DOHH2 (cell line): ENCODE measurements around the gene RBFOX2.

ENCODE experiments used
- EZH2phosphoT487 ChIP-seq: fragments of 200-600 bp; sonication (generic); IDR thresholded peaks from 2 replicates; pipeline ENCODE4 v1.6.1; 2017; ENCODE audit warnings: borderline replicate concordance, mild to moderate bottlenecking, antibody characterized with exemption, low read length, moderate library complexity, mixed read lengths
- TF ChIP-seq, protein P1 (sequence below): fragments of 200-600 bp; sonication (generic); IDR thresholded peaks from one replicate; pipeline ENCODE4 v1.5.1; 2014; ENCODE audit warnings: antibody characterized with exemption, mild to moderate bottlenecking, low read depth, low read length; ENCODE audit not compliant: poor library complexity, severe bottlenecking

- TF ChIP-seq, protein P1, sequence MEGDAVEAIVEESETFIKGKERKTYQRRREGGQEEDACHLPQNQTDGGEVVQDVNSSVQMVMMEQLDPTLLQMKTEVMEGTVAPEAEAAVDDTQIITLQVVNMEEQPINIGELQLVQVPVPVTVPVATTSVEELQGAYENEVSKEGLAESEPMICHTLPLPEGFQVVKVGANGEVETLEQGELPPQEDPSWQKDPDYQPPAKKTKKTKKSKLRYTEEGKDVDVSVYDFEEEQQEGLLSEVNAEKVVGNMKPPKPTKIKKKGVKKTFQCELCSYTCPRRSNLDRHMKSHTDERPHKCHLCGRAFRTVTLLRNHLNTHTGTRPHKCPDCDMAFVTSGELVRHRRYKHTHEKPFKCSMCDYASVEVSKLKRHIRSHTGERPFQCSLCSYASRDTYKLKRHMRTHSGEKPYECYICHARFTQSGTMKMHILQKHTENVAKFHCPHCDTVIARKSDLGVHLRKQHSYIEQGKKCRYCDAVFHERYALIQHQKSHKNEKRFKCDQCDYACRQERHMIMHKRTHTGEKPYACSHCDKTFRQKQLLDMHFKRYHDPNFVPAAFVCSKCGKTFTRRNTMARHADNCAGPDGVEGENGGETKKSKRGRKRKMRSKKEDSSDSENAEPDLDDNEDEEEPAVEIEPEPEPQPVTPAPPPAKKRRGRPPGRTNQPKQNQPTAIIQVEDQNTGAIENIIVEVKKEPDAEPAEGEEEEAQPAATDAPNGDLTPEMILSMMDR, result no peak
- no peak for TF ChIP-seq EZH2phosphoT487
Measured at GRCh38 chr22:35904336-35904692, 124.3 kb downstream of the RBFOX2 start.
